ENCODE results near the gene PARP15.
"Not testable (repeated sequence)": the region's sequence is repeated elsewhere in the genome, so short reads cannot be mapped to it uniquely, and the experiment has no call there.

Gene PARP15

DNA sequence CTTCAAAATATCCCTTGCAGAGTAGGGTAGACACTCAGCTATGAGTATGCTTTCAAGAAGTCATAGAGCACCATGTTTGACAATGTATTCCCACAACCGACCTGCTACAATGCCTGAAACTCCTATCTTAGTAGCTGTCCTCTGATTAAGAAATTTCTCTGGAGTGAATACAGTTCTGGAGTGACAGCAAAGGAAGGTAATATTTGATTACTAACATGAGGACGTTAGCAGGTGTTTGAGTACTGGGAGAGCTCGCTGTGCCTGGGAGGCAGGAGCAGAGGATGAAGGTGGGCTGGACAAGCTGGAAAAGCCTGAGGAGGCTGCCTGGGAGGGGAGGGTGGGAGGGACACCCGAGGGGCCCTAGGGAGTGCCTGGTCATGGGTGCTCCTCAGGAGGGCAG, 42.9 kb downstream of the PARP15 start:
- DNase-seq = no peak

- no peak for DNase-seq
These were observed 43.7 kb downstream of the PARP15 start for GRCh38 chr3:122621112-122621511.

- DNase-seq = no peak
These were observed 45.8 kb downstream of the PARP15 start for GRCh38 chr3:122623031-122623829.

DNA sequence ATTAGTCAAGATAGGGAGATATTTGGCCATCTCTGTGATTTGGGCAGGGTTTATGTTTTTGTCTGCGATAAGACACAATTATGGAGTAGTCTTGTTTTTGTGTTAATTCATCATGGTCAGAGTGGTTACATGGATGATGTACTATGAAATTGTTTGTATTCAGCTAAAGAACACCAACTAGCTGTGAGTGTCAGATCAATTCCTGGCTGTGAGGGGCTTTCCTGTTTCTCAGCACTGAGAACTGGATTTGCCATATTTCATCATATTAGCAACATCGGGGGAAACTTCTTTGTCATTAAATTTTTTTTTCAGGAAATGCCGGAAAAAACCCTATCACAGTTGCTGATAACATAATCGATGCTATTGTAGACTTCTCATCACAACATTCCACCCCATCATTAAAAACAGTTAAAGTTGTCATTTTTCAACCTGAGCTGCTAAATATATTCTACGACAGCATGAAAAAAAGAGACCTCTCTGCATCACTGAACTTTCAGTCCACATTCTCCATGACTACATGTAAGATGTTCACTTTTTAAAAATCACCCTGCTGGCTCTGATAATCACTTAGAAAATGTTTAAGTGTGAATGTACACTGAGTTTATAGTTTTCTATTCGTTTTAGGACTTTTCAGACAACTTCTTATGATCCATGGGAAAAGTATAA, 49.2 kb downstream of the PARP15 start:
- no peak for DNase-seq

DNA sequence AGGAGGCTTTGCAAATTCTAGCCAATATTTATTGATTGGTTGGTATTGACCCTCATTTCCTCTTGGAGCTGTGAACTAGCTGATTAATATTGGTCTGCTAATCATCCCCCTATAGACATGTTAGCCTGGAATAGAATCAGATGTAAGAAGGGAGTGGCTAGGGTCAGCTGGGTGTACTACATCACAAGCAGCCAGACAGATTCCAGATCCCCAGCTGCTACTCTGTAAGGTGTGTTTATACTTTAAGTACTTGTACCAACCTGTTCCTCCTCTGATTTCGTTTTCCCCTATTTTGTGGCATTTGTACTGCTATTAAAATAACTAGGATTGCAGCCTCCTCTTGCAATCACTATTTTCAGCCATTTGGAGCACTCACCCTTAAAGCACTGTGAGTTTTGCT, 49.9 kb downstream of the PARP15 start:
- no peak for DNase-seq

DNA sequence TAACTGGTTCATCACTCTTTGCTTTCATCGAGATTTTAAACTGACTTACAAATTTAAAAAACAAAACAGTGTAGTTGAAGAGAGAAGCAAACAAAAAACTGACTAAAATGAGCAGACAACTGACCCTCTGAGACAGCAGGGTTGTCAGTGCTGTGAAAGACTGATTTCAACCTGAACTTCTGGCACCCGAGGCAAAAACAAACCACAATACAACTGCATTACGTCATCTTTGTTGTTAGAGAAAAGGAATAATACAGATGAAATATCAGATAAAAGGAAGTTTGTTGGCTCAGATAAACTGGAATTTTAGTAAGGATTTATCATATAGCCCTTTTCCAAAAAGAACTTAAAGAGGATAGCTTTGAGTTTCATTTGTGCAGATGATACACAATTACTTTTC, 51.1 kb downstream of the PARP15 start:
- DNase-seq = no peak

- DNase-seq = no peak
These were observed 52.3 kb downstream of the PARP15 start for GRCh38 chr3:122629763-122630162.

- DNase-seq = no peak
These were observed 58.3 kb downstream of the PARP15 start for GRCh38 chr3:122635789-122636188.

GRCh38 chr3:122636697-122637096, 59.2 kb downstream of the PARP15 start:
- no peak for DNase-seq

DNA sequence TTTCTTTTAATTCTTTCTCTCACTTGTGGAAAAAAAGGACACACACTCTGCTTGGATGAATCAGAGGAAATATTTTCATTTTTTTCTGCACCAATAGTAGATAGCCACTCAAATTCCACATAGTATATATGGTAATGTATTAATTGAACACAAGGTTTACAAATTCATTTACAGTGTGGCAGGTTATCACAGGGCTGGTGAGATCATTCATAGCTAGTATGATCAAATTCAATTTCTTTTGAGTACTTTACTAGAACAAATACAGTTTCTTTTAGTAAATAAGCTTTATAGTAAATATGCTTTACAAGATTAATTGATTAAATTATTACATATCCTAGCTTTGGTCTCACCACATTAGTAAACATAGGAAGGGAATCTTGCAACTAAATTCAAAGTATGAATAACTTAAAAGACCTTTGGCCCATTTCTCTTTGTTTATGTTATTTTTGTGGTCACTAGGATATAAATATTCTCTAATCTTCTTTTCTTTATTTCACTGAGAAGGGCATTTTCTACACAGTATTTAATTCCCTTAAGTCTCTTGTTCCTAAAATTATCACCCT, 63.1 kb downstream of the PARP15 start:
- DNase-seq = no peak

- no peak for DNase-seq
These were observed 65.5 kb downstream of the PARP15 start for GRCh38 chr3:122642935-122643334.

- DNase-seq = no peak
These were observed 68.9 kb downstream of the PARP15 start for GRCh38 chr3:122646146-122646988.

DNA sequence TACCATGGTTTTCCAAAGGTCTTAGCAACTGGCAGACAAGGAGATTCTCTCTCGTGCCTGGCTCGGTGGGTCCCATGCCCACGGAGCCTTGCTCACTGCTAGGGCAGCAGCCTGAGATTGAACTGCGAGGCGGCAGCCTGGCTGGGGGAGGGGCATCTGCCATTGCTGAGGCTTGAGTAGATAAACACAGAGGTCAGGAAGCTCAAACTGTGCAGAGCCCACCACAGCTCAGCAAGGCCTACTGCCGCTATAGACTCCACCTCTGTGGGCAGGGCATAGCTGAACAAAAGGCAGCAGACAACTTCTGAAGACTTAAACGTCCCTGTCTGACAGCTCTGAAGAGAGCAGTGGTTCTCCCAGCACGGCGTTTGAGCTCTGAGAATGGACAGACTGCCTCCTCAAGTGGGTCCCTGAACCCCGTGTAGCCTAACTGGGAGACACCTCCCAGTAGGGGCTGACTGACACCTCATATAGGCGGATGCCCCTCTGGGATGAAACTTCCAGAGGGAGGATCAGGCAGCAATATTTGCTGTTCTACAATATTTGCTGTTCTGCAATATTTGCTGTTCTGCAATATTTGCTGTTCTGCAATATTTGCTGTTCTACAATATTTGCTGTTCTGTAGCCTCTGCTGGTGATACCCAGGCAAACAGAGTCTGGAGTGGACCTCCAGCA, 73.9 kb downstream of the PARP15 start:
- not testable (repeated sequence) for DNase-seq

GRCh38 chr3:122651962-122652361, 74.5 kb downstream of the PARP15 start:
- DNase-seq = not testable (repeated sequence)

DNA sequence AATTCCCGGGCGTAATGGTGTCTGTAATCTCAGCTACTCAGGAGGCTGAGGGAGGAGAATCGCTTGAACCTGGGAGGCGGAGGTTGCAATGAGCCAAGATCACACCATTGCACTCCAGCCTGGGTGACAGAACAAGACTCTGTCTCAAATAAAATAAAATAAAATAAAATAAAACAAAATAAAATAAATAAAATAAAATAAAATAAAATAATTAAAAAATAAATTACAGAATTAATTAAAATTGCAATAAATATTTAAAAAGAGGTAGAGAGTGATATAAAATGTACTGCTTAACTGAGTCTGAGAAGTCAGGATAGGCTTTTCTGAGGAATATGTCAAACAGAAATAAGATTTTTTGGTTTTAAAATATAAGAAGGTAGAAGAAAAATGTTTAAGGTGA, 80.9 kb downstream of the PARP15 start:
- not testable (repeated sequence) for DNase-seq

GRCh38 chr3:122660297-122660974, 83.0 kb downstream of the PARP15 start:
- no peak for DNase-seq

- DNase-seq = no peak
These were observed 84.2 kb downstream of the PARP15 start for GRCh38 chr3:122661633-122662032.

GRCh38 chr3:122662505-122662904, 85.1 kb downstream of the PARP15 start:
- no peak for DNase-seq

DNA sequence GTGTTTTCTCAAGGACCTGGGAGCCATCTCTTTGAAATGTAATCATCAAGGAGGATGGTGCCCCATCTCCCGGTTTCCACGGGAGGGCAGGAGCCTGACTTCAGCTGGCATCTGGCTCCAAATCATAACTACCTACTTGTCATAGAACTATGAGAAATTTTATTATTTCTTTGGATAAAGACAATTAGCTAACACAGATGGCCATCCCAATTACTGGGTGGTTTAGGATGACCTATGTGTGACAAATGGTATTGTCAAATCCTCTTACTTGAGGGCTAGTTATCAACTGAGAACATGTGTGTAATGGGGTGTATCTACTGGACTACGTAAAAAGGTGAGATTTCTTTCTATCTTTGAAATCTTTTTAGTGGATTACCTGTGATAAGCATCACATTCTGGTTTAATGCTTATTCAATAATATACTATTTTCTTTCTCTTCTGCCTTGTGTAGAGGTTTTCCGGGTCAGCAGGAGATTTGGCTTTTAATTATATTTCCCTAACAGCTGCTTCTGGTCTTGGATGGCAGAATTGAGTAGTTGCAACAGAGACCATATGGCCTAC, 87.9 kb downstream of the PARP15 start:
- no peak for DNase-seq

- no peak for DNase-seq
These were observed 88.4 kb downstream of the PARP15 start for GRCh38 chr3:122665881-122666280.

- peak; percentile 49 for DNase-seq
These were observed 91.7 kb downstream of the PARP15 start for GRCh38 chr3:122668930-122669730.
